H1 (cell line): ENCODE data around the gene LMX1A. TPM values are rescaled to one million over a fixed set of nuclear protein-coding genes. Genes with fewer than 3 reads are reported as not detected.

Experiments
- CTCF ChIA-PET: fragments of 300-600 bp; sonication (Branson Sonifier 250); formaldehyde crosslinking; loops from one replicate; lab custom pipeline; 2021; ENCODE audit not compliant: partially characterized antibody; lab: Charles Lee
- POLR2A ChIA-PET: fragments of 300-600 bp; sonication (Branson Sonifier 250); formaldehyde crosslinking; loops from one replicate; lab custom pipeline; 2021; ENCODE audit warnings: inconsistent platforms; ENCODE audit not compliant: partially characterized antibody; lab: Charles Lee
- DNase-seq, 2 experiments: peaks; one replicate each; pipeline versions ENCODE4 v3.0.0 to v3.0.0-alpha.2; 2010 to 2022; ENCODE audit warnings: low spot score in 2 of 2, low read depth in 1 of 2, mixed read lengths in 1 of 2
- FAIRE-seq: peaks from 2 replicates; lab custom pipeline; 2011; peaks lifted over from hg19 to GRCh38; lab: Jason Lieb, UNC
- H2AFZ ChIP-seq: 2 replicates; pipeline ENCODE4 v1.8.1; 2012; ENCODE audit warnings: low read length, inconsistent platforms
- H2AK5ac ChIP-seq: 2 replicates; pipeline ENCODE4 v1.6.1; 2013; ENCODE audit warnings: low read depth, low read length
- H2BK120ac ChIP-seq: replicated peaks from 2 replicates; pipeline ENCODE3; 2013; ENCODE audit warnings: low read depth, low read length, inconsistent platforms
- H2BK12ac ChIP-seq: 2 replicates; pipeline ENCODE4 v1.6.1; 2013; ENCODE audit warnings: low read depth, low read length
- H2BK15ac ChIP-seq: 2 replicates; pipeline ENCODE4 v1.6.1; 2013; ENCODE audit warnings: low read length
- H2BK20ac ChIP-seq: 2 replicates; pipeline ENCODE4 v1.6.1; 2013; ENCODE audit warnings: low read length
- H2BK5ac ChIP-seq: 2 replicates; pipeline ENCODE4 v1.6.1; 2013; ENCODE audit warnings: low read depth, low read length
- H3K14ac ChIP-seq: 2 replicates; pipeline ENCODE4 v1.6.1; 2013; ENCODE audit warnings: inconsistent platforms; ENCODE audit not compliant: insufficient read length
- H3K18ac ChIP-seq: 2 replicates; pipeline ENCODE4 v1.6.1; 2013; ENCODE audit warnings: low read length; ENCODE audit errors: extremely low read depth
- H3K23ac ChIP-seq: 2 replicates; pipeline ENCODE4 v1.6.1; 2013; ENCODE audit warnings: inconsistent platforms; ENCODE audit not compliant: insufficient read length
- H3K23me2 ChIP-seq: 2 replicates; pipeline ENCODE4 v1.6.1; 2013; ENCODE audit warnings: low read depth, low read length
- H3K27ac ChIP-seq: 2 replicates; pipeline ENCODE4 v1.6.1; 2011; ENCODE audit warnings: low read depth, low read length, inconsistent platforms
- H3K27me3 ChIP-seq, 4 experiments: replicated peaks in 1 of 4; 1 replicate in 1 of 4; 2 replicates in 3 of 4; pipeline versions ENCODE4 v1.6.1 to v1.8.1; 2011 to 2013; ENCODE audit warnings: low read length in 3 of 4, mild to moderate bottlenecking in 3 of 4, inconsistent platforms in 2 of 4, mixed read lengths in 2 of 4, moderate library complexity in 1 of 4; ENCODE audit not compliant: control insufficient read depth in 3 of 4, insufficient read depth in 3 of 4; ENCODE audit errors: extremely low read depth in 1 of 4
- H3K36me3 ChIP-seq, 4 experiments: 2 replicates each; pipeline versions ENCODE4 v1.6.1 to v1.8.1; 2011 to 2013; ENCODE audit warnings: mild to moderate bottlenecking in 4 of 4, low read length in 3 of 4, moderate library complexity in 2 of 4, control low read depth in 1 of 4, inconsistent platforms in 1 of 4; ENCODE audit not compliant: insufficient read depth in 4 of 4, control insufficient read depth in 2 of 4
- H3K4ac ChIP-seq: replicated peaks from 2 replicates; pipeline ENCODE3; 2013; ENCODE audit warnings: low read length, low read depth, mixed read lengths, inconsistent platforms; ENCODE audit not compliant: insufficient read length
- H3K4me1 ChIP-seq, 4 experiments: replicated peaks in 1 of 4; 1 replicate in 1 of 4; 2 replicates in 3 of 4; pipeline versions ENCODE4 v1.6.1 to v1.8.1; 2011 to 2013; ENCODE audit warnings: low read length in 3 of 4, inconsistent platforms in 2 of 4, mixed read lengths in 1 of 4; ENCODE audit not compliant: insufficient read depth in 4 of 4, control insufficient read depth in 3 of 4
- H3K4me2 ChIP-seq, 2 experiments: 2 replicates each; pipeline versions ENCODE4 v1.6.1 to v1.8.1; 2011 to 2013; ENCODE audit warnings: low read depth in 2 of 2, low read length in 2 of 2, control low read depth in 1 of 2, inconsistent platforms in 1 of 2, mild to moderate bottlenecking in 1 of 2; ENCODE audit not compliant: insufficient read depth in 1 of 2
- H3K4me3 ChIP-seq, 4 experiments: fragments of 200-600, 300-600 bp in 1 of 4; sonication (generic), shearing (Covaris generic), sonication (Bioruptor Twin) in 1 of 4; 2 replicates each; pipeline versions ENCODE4 v1.5.1 to v1.8.1; 2011 to 2016; ENCODE audit warnings: low read length in 4 of 4, low read depth in 3 of 4, control low read depth in 2 of 4, inconsistent platforms in 2 of 4, mild to moderate bottlenecking in 2 of 4, mixed read lengths in 1 of 4, moderate library complexity in 1 of 4; ENCODE audit not compliant: insufficient read depth in 2 of 4; ENCODE audit errors: extremely low read depth in 1 of 4
- H3K56ac ChIP-seq: replicated peaks from 2 replicates; pipeline ENCODE3; 2013; ENCODE audit warnings: low read depth, mild to moderate bottlenecking, mixed read lengths, low read length, inconsistent platforms; ENCODE audit not compliant: insufficient read length
- H3K79me1 ChIP-seq: 2 replicates; pipeline ENCODE4 v1.6.1; 2013; ENCODE audit warnings: low read depth, low read length, control low read depth
- H3K79me2 ChIP-seq, 2 experiments: 2 replicates each; pipeline versions ENCODE4 v1.6.1 to v1.8.1; 2012 to 2013; ENCODE audit warnings: low read length in 2 of 2, mild to moderate bottlenecking in 2 of 2, inconsistent platforms in 1 of 2; ENCODE audit not compliant: insufficient read depth in 2 of 2, control insufficient read depth in 1 of 2
- H3K9ac ChIP-seq, 4 experiments: replicated peaks in 1 of 4; 1 replicate in 1 of 4; 2 replicates in 3 of 4; pipeline versions ENCODE4 v1.6.1 to v1.8.1; 2011 to 2013; ENCODE audit warnings: low read depth in 3 of 4, low read length in 3 of 4, control low read depth in 2 of 4, mild to moderate bottlenecking in 2 of 4, moderate library complexity in 2 of 4, inconsistent platforms in 1 of 4; ENCODE audit errors: extremely low read depth in 1 of 4
- H3K9me3 ChIP-seq, 2 experiments: 2 replicates each; pipeline versions ENCODE4 v1.6.1 to v1.8.1; 2012 to 2013; ENCODE audit warnings: mild to moderate bottlenecking in 2 of 2, moderate library complexity in 2 of 2, control low read depth in 1 of 2, inconsistent platforms in 1 of 2, low read depth in 1 of 2, low read length in 1 of 2, mixed read lengths in 1 of 2; ENCODE audit not compliant: insufficient read depth in 2 of 2
- H4K20me1 ChIP-seq, 2 experiments: replicated peaks in 1 of 2; 2 replicates each; pipeline versions ENCODE3 to v1.8.1; 2011 to 2013; ENCODE audit warnings: inconsistent platforms in 2 of 2, low read length in 2 of 2, mild to moderate bottlenecking in 1 of 2; ENCODE audit not compliant: insufficient read depth in 2 of 2, control insufficient read depth in 1 of 2
- H4K5ac ChIP-seq: 2 replicates; pipeline ENCODE4 v1.6.1; 2013; ENCODE audit warnings: low read length, low read depth, mixed read lengths, inconsistent platforms; ENCODE audit not compliant: insufficient read length
- H4K8ac ChIP-seq: 2 replicates; pipeline ENCODE4 v1.8.0; 2013; ENCODE audit warnings: mild to moderate bottlenecking, moderate library complexity, low read length, inconsistent platforms; ENCODE audit not compliant: insufficient read depth; ENCODE audit errors: extremely low read depth
- H4K91ac ChIP-seq: replicated peaks from 2 replicates; pipeline ENCODE3; 2013; ENCODE audit warnings: low read length, mixed read lengths, inconsistent platforms; ENCODE audit not compliant: insufficient read length
- CEBPB ChIP-seq: IDR thresholded peaks from 2 replicates; pipeline ENCODE4 v1.6.1; 2012; ENCODE audit warnings: low read depth, low read length
- EGR1 ChIP-seq: IDR thresholded peaks from 2 replicates; pipeline ENCODE4 v1.6.1; 2011; ENCODE audit warnings: low read depth, low read length, borderline replicate concordance
- HDAC2 ChIP-seq, 2 experiments: fragments of 300-600 bp in 1 of 2; sonication (generic) in 1 of 2; IDR thresholded peaks; 2 replicates each; pipeline ENCODE4 v1.6.1; 2011 to 2012; ENCODE audit warnings: low read depth in 2 of 2, low read length in 2 of 2, mild to moderate bottlenecking in 2 of 2, moderate library complexity in 2 of 2, borderline replicate concordance in 1 of 2, inconsistent platforms in 1 of 2
- JUN ChIP-seq: IDR thresholded peaks from 2 replicates; pipeline ENCODE4 v1.6.1; 2011; ENCODE audit warnings: low read depth, mild to moderate bottlenecking, improper control_type of control experiment, low read length
- MAX ChIP-seq: IDR thresholded peaks from 2 replicates; pipeline ENCODE4 v1.6.1; 2012; ENCODE audit warnings: inconsistent platforms
- POLR2AphosphoS5 ChIP-seq: IDR thresholded peaks from 2 replicates; pipeline ENCODE4 v1.6.1; 2011; ENCODE audit warnings: low read depth, low read length
- SP1 ChIP-seq: IDR thresholded peaks from 2 replicates; pipeline ENCODE4 v1.6.1; 2011; ENCODE audit warnings: low read depth, low read length
- WGBS, 2 experiments: shearing (Covaris generic) in 1 of 2; methylation state at CpG; one replicate each; pipeline versions ENCODE4 v1.1.6 to v1.1.7; 2013 to 2015; ENCODE audit warnings: low lambda C conversion rate in 2 of 2, mixed read lengths in 2 of 2, inconsistent platforms in 1 of 2, low coverage in 1 of 2, missing lambda C conversion rate in 1 of 2; ENCODE audit not compliant: insufficient replicate concordance in 2 of 2, insufficient coverage in 1 of 2, insufficient read length in 1 of 2; ENCODE audit errors: extremely low coverage in 1 of 2, missing lambda C conversion rate in 1 of 2; 5-methylcytosine and 5-hydroxymethylcytosine counted together
- polyA plus RNA-seq, 7 experiments: library from polyadenylated mRNA; depleted of rRNA in 3 of 7; stranded (reverse) in 5 of 7; unstranded in 2 of 7; fragments of >200 nt in 5 of 7; fragments of 200-250 nt in 2 of 7; gene quantifications; 1 replicate in 5 of 7; 2 replicates in 1 of 7; 4 replicates in 1 of 7; pipeline versions ENCODE4 v1.2.1 to v1.2.3, GENCODE V29; 2011 to 2013; ENCODE audit warnings: missing spikeins in 2 of 7, mixed read lengths in 2 of 7
- total RNA-seq: library from RNA; stranded (reverse); fragmentation: NEBNext Ultra II Directional; extraction: Animal tissue kit (Norgen Biotek cat#: 25700); gene quantifications from 2 replicates; pipeline ENCODE4 v1.2.1, GENCODE V29; 2021

Gene LMX1A
- total and polyA plus RNA-seq, 2 of the 8 experiments (the other 6 are each of a cell fraction or from before 2014, with no cell fraction given), result not detected

- Histone ChIP-seq H2AFZ (no peak overlapping the region), H3K23me2 (no peaks in the 10 kb centered on the region), H4K91ac (no peak overlapping the region), H3K79me2 (no peaks in the 10 kb centered on the region), H2BK20ac (no peak overlapping the region), H3K27me3 (no peaks in the 10 kb centered on the region; a peak in 1 of 7 replicates), H3K36me3 (no peaks in the 10 kb centered on the region; a peak in 2 of 8 replicates), H3K9ac (no peak overlapping the region)
- 88% methylated on average over 10 of the region's 10 CpGs; no CpG with 5 or more reads in 1 of the 2 experiments for WGBS, 2 experiments
- TF ChIP-seq JUN (no peak), MAX (no peak), CEBPB (no peak), HDAC2 (IDR thresholded peaks at IDR 0.05; ENCODE audit: borderline replicate concordance in 1 of 2, low read depth in 2 of 2, low read length in 2 of 2) (no peak), POLR2AphosphoS5 (no peak), EGR1 (no peak), SP1 (no peak)
- TF ChIP-seq, all 59 proteins: peak for 0
- H3K79me1 ChIP-seq, result no peaks in the 10 kb centered on the region
- H3K4me3 ChIP-seq, result no peak overlapping the region
- no peak overlapping the region for H3K4ac ChIP-seq
- no peak for FAIRE-seq
- H3K27ac ChIP-seq, result no peak overlapping the region
- H3K9me3 ChIP-seq, result no peaks in the 10 kb centered on the region
- H3K18ac ChIP-seq, result no peak overlapping the region
- no peak overlapping the region for H3K14ac ChIP-seq
- H4K20me1 ChIP-seq, result no peaks in the 10 kb centered on the region
- no peak overlapping the region for H3K4me2 ChIP-seq
- H3K23ac ChIP-seq, result no peak overlapping the region
- POLR2A ChIA-PET, result no interaction called here
- no peak for DNase-seq
- no peak overlapping the region for H4K8ac ChIP-seq
- H2BK5ac ChIP-seq, result no peak overlapping the region
- H4K5ac ChIP-seq, result no peak overlapping the region
- no peak overlapping the region for H2AK5ac ChIP-seq
- no peak overlapping the region for H2BK12ac ChIP-seq
- H3K4me1 ChIP-seq, result peaks cover 0 to 6% (median 5%) of the 10 kb centered on the region in 4 experiments; a peak in 4 of 7 replicates
- H2BK120ac ChIP-seq, result no peak overlapping the region
- no peak overlapping the region for H2BK15ac ChIP-seq
- H3K56ac ChIP-seq, result no peak overlapping the region
- CTCF ChIA-PET, result interaction anchor here (0.7 to 3.6 kb wide), 10 partner anchors 11 to 139 kb away, joined by 3 to 32 read pairs (median 6); no protein-coding TSS in a partner anchor
These were observed 72.1 kb downstream of the LMX1A start for GRCh38 chr1:165284454-165284853.
